Measurements from ENCODE around the gene DDX41.

- TF ChIP-seq CTCF (IDR thresholded peaks at IDR 0.05) (no peak), EZH2 (IDR thresholded peaks at IDR 0.05; ENCODE audit: borderline replicate concordance, insufficient read depth, low read depth, low read length, poor library complexity, severe bottlenecking) (no peak)
Measured at GRCh38 chr5:177539411-177539810, 22.6 kb upstream of the DDX41 start.

All from B cell (primary cell).